RWPE2 (cell line): ENCODE measurements around the gene KIF3C.

Experiments used
- ATAC-seq: fragments of 200-7000 bp; cut with Tn5 transposase; 3 replicates; pipeline ENCODE4 v1.9.1; 2021; ENCODE audit warnings: low read depth
- DNase-seq: peaks from one replicate; pipeline ENCODE4 v3.0.0-alpha.2; 2020; ENCODE audit warnings: low spot score
- H3K27ac ChIP-seq: fragments of 450-650 bp; 2 replicates; pipeline ENCODE4 v1.5.1; 2017; ENCODE audit warnings: mild to moderate bottlenecking; ENCODE audit not compliant: poor library complexity, severe bottlenecking
- H3K27me3 ChIP-seq: fragments of 250-450 bp; sonication (Bioruptor Pico); 2 replicates; pipeline ENCODE4 v1.5.1; 2021; ENCODE audit warnings: mild to moderate bottlenecking, moderate library complexity; ENCODE audit not compliant: insufficient read depth, poor library complexity, severe bottlenecking
- H3K36me3 ChIP-seq: fragments of 250-450 bp; sonication (Bioruptor Pico); 2 replicates; pipeline ENCODE4 v1.5.1; 2020; ENCODE audit warnings: low read depth, mild to moderate bottlenecking, moderate library complexity
- H3K4me1 ChIP-seq: fragments of 250-450 bp; sonication (Bioruptor Pico); 2 replicates; pipeline ENCODE4 v1.5.1; 2021; ENCODE audit warnings: mild to moderate bottlenecking, moderate library complexity; ENCODE audit not compliant: insufficient read depth, poor library complexity, severe bottlenecking
- H3K4me3 ChIP-seq: fragments of 250-450 bp; sonication (Bioruptor Pico); 2 replicates; pipeline ENCODE4 v1.5.1; 2021; ENCODE audit warnings: mild to moderate bottlenecking, moderate library complexity; ENCODE audit not compliant: severe bottlenecking
- H3K9me3 ChIP-seq: fragments of 250-450 bp; sonication (Bioruptor Pico); 2 replicates; pipeline ENCODE4 v1.5.1; 2021; ENCODE audit warnings: mild to moderate bottlenecking, moderate library complexity; ENCODE audit not compliant: severe bottlenecking
- TF ChIP-seq, protein P1 (sequence below): fragments of 450-650 bp; IDR thresholded peaks from one replicate; pipeline ENCODE4 v1.5.1; 2017; ENCODE audit warnings: mild to moderate bottlenecking, moderate library complexity; ENCODE audit not compliant: poor library complexity, severe bottlenecking

KIF3C gene

DNA sequence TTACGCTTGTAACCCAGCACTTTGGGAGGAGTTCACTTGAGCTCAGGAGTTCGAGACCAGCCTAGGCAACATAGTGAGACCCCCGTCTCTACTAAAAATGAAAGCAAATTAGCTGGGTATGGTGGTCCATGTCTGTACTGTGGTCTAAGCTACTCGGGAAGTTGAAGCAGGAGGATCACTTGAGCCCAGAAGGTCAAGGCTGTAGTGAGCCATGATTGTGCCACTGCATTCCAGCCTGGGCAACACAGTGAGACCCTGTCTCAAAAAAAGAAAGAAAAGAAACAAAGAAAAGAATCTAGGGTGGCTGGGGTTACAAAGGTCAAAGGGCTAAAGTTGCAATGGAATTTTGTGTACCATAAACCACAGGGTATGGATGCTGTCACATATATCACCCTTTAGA, 41.3 kb downstream of the KIF3C start:
- no peak overlapping the region for H3K27ac ChIP-seq
- H3K4me3 ChIP-seq, result no peak overlapping the region
- ATAC-seq (no peak), DNase-seq (no peak)
- TF ChIP-seq, protein P1, sequence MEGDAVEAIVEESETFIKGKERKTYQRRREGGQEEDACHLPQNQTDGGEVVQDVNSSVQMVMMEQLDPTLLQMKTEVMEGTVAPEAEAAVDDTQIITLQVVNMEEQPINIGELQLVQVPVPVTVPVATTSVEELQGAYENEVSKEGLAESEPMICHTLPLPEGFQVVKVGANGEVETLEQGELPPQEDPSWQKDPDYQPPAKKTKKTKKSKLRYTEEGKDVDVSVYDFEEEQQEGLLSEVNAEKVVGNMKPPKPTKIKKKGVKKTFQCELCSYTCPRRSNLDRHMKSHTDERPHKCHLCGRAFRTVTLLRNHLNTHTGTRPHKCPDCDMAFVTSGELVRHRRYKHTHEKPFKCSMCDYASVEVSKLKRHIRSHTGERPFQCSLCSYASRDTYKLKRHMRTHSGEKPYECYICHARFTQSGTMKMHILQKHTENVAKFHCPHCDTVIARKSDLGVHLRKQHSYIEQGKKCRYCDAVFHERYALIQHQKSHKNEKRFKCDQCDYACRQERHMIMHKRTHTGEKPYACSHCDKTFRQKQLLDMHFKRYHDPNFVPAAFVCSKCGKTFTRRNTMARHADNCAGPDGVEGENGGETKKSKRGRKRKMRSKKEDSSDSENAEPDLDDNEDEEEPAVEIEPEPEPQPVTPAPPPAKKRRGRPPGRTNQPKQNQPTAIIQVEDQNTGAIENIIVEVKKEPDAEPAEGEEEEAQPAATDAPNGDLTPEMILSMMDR, result no peak
- H3K36me3 ChIP-seq, result peaks cover 6% of the 10 kb centered on the region; the same call in 1 of the 2 replicates
- no peaks in the 10 kb centered on the region for H3K9me3 ChIP-seq
- no peaks in the 10 kb centered on the region for H3K27me3 ChIP-seq
- H3K4me1 ChIP-seq, result no peaks in the 10 kb centered on the region

DNA sequence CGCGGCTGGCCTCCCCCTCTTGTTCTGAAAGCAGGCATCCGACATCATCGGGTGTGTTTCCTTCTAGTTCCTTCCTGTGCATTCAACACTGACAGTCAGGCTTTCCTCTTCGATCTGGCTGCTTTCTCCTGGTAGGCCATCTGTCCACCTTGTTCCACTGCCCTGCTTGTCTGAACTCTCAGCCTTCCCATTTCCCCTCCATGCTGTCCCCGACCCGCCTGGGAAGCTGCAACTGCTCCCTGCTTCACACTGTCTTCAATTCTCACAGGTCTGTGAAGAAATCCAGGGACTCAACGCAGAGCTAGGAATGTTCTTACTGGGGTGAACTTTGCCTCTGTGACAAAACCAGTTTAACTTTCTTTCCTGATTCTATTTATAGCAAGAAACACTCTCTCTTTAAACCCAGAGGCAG, 43.0 kb downstream of the KIF3C start:
- ATAC-seq (no peak), DNase-seq (no peak)
- TF ChIP-seq, protein P1, result no peak
- Histone ChIP-seq H3K36me3 (peaks cover 6% of the 10 kb centered on the region; the same call in 1 of the 2 replicates), H3K4me3 (no peak overlapping the region), H3K4me1 (no peaks in the 10 kb centered on the region), H3K27ac (no peak overlapping the region), H3K9me3 (no peaks in the 10 kb centered on the region), H3K27me3 (no peaks in the 10 kb centered on the region)

DNA sequence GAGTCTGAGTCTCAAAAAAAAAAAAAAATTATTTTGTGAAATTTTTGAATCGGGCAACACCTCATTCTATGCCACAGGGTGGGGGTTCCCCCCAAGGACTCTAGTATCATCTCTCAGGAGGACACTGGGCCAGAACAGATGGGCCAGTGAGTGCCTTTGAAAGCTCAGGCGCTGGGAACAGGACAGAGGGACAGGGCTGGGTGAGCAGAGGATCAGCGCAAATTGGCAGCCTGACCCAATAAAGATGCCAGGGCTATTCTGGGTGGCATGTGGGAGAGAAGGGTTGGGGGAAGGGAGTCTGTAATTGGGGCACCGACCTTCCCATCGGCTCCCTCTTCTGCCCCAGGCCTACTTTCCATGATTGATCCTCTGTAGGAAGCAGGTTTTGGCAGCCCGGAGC, 44.0 kb downstream of the KIF3C start:
- no peak for DNase-seq
- Histone ChIP-seq H3K27me3 (no peaks in the 10 kb centered on the region), H3K4me3 (no peak overlapping the region), H3K4me1 (no peaks in the 10 kb centered on the region), H3K27ac (no peak overlapping the region), H3K9me3 (no peaks in the 10 kb centered on the region), H3K36me3 (peaks cover 6% of the 10 kb centered on the region; the same call in 1 of the 2 replicates)
- TF ChIP-seq, protein P1, result no peak
- ATAC-seq, result no peak

GRCh38 chr2:25936889-25937545, 45.3 kb downstream of the KIF3C start:
- no peak for DNase-seq
- no peak overlapping the region for H3K4me3 ChIP-seq

More at GRCh38 chr2:25936889-25937545, 45.3 kb downstream of the KIF3C start:
- Histone ChIP-seq H3K36me3 (peaks cover 6% of the 10 kb centered on the region; the same call in 1 of the 2 replicates), H3K4me1 (no peaks in the 10 kb centered on the region), H3K27ac (no peak overlapping the region), H3K9me3 (no peaks in the 10 kb centered on the region), H3K27me3 (no peaks in the 10 kb centered on the region)
- no peak for ATAC-seq
- TF ChIP-seq, protein P1, result no peak
